Measurements from ENCODE around the gene GULP1. TPM values are rescaled to one million over a fixed set of nuclear protein-coding genes. Genes with fewer than 3 reads are reported as not detected.

Gene GULP1
- total RNA-seq, 1 experiment from 2014 or later = 140 TPM

GRCh38 chr2:188569431-188570165, 277.9 kb downstream of the GULP1 start:
- H2BK15ac ChIP-seq (ENCODE audit: low read depth, low read length) = no peak overlapping the region
- H3K9ac ChIP-seq (ENCODE audit: extremely low read depth, insufficient read length, low read length) = no peak overlapping the region
- Mint-ChIP-seq H3K36me3 (ENCODE audit: insufficient read depth in 1 of 3, low read depth in 3 of 3) (peaks cover 13 to 43% (median 32%) of the 10 kb centered on the region in 3 experiments), H3K4me1 (no peaks in the 10 kb centered on the region), H3K4me3 (no peak overlapping the region), H3K9me3 (no peaks in the 10 kb centered on the region), H3K27ac (no peak overlapping the region), H3K27me3 (ENCODE audit: low read depth) (no peaks in the 10 kb centered on the region)
- no peak for DNase-seq
- H3K18ac ChIP-seq (ENCODE audit: insufficient read length, low read depth, low read length) = no peak overlapping the region
- H3K23ac ChIP-seq (ENCODE audit: insufficient read length, low read depth, low read length) = no peak overlapping the region
- H3K27ac ChIP-seq (ENCODE audit: insufficient read length, low read depth, low read length) = no peak overlapping the region
- no peak overlapping the region for H4K5ac ChIP-seq (ENCODE audit: insufficient read length, low read depth, low read length)
- no peak overlapping the region for H3K4ac ChIP-seq (ENCODE audit: low read depth, low read length)
- H3T11ph ChIP-seq (ENCODE audit: low read length) = no peak overlapping the region
- no peaks in the 10 kb centered on the region for H3K79me2 ChIP-seq (ENCODE audit: insufficient read depth, low read length)
- no peak overlapping the region for H3K56ac ChIP-seq (ENCODE audit: insufficient read length, low read depth, low read length)
- H2AK5ac ChIP-seq (ENCODE audit: insufficient read length, low read length) = no peak overlapping the region
- H2AFZ ChIP-seq (ENCODE audit: low read length) = no peak overlapping the region
- no CpG with 5 or more reads among the region's 4 CpGs for WGBS (ENCODE audit: extremely low coverage, insufficient read length, low lambda C conversion rate)
- no peaks in the 10 kb centered on the region for H3K79me1 ChIP-seq (ENCODE audit: insufficient read depth, low read depth, low read length, poor library complexity, severe bottlenecking)
- no peak overlapping the region for H2BK20ac ChIP-seq (ENCODE audit: low read depth, low read length, poor library complexity, severe bottlenecking)
- H3K14ac ChIP-seq (ENCODE audit: insufficient read depth, low read length) = no peak overlapping the region
- H3K27me3 ChIP-seq (ENCODE audit: insufficient read depth, low read length) = no peaks in the 10 kb centered on the region
- no peak overlapping the region for H4K8ac ChIP-seq (replicated peaks; ENCODE audit: insufficient read length, low read depth, low read length)
- H3K4me2 ChIP-seq (ENCODE audit: insufficient read depth, insufficient read length, low read length) = no peak overlapping the region
- H3K23me2 ChIP-seq (ENCODE audit: insufficient read length, low read depth, low read length, poor library complexity, severe bottlenecking) = no peaks in the 10 kb centered on the region
- no peak overlapping the region for H2BK12ac ChIP-seq (ENCODE audit: insufficient read length, low read depth, low read length)
- H4K91ac ChIP-seq (ENCODE audit: insufficient read length, low read depth, low read length) = no peak overlapping the region
- H3K9me3 ChIP-seq (ENCODE audit: control insufficient read depth, low read depth, low read length) = no peaks in the 10 kb centered on the region
- TF ChIP-seq CTCF (conservative IDR thresholded peaks at IDR 0.05) = no peak
- H4K20me1 ChIP-seq (ENCODE audit: control insufficient read depth, insufficient read depth, insufficient read length) = no peaks in the 10 kb centered on the region
- no peaks in the 10 kb centered on the region for H3K4me1 ChIP-seq (ENCODE audit: insufficient read depth, low read length)
- H2BK5ac ChIP-seq (ENCODE audit: insufficient read length, low read length) = no peak overlapping the region
- no peak overlapping the region for H2BK120ac ChIP-seq (ENCODE audit: low read depth, low read length, poor library complexity, severe bottlenecking)
